WTC11 (cell line): Measurements from ENCODE around the gene EVC.

Experiments
- TF ChIP-seq, protein P1 (sequence below): fragments of 200-600 bp; IDR thresholded peaks from 2 replicates; pipeline ENCODE4 v1.8.0; 2022; ENCODE audit warnings: antibody characterized with exemption
- TF ChIP-seq, protein P2 (sequence below): sonication (generic); formaldehyde crosslinking; conservative IDR thresholded peaks from 2 replicates; pipeline ENCODE4 v1.8.1; 2022; ENCODE audit warnings: mild to moderate bottlenecking, missing genetic modification reagents

DNA sequence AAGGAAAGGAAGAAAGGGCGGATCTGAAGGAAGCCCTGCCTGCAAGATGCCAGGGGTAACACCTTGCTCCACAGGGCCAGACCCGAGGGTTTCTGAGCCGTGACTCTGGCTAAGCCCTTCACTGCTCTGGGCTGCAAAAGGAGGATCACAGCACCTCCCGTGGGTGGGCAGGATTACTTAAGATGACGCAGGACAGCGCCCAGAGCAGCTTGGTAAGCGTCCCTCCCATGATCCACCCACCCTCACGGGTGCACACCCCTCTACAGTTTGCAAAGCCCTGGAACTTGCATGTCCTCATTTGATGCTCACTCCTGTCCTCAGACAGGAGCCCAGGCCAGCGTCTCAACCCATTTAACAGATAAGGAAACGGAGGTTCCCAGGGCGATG lies 117.0 kb downstream of the EVC start:
- TF ChIP-seq, protein P1, sequence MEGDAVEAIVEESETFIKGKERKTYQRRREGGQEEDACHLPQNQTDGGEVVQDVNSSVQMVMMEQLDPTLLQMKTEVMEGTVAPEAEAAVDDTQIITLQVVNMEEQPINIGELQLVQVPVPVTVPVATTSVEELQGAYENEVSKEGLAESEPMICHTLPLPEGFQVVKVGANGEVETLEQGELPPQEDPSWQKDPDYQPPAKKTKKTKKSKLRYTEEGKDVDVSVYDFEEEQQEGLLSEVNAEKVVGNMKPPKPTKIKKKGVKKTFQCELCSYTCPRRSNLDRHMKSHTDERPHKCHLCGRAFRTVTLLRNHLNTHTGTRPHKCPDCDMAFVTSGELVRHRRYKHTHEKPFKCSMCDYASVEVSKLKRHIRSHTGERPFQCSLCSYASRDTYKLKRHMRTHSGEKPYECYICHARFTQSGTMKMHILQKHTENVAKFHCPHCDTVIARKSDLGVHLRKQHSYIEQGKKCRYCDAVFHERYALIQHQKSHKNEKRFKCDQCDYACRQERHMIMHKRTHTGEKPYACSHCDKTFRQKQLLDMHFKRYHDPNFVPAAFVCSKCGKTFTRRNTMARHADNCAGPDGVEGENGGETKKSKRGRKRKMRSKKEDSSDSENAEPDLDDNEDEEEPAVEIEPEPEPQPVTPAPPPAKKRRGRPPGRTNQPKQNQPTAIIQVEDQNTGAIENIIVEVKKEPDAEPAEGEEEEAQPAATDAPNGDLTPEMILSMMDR = no peak
- TF ChIP-seq, protein P2, sequence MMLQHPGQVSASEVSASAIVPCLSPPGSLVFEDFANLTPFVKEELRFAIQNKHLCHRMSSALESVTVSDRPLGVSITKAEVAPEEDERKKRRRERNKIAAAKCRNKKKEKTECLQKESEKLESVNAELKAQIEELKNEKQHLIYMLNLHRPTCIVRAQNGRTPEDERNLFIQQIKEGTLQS (CRISPR knock-in tag) = no peak
